Measurements from ENCODE around the gene YTHDF2. TPM values are rescaled to one million over a fixed set of nuclear protein-coding genes. Genes with fewer than 3 reads are reported as not detected.

The YTHDF2 gene
- total and polyA plus RNA-seq, 9 of the 15 experiments (the other 6 are each of a cell fraction or from before 2014, with no cell fraction given) = 41.0 to 111 (median 83.3) TPM

- TF ChIP-seq KLF6 (CRISPR knock-in tag; IDR thresholded peaks at IDR 0.05; ENCODE audit: borderline replicate concordance) (no peak), TEAD2 (tag; IDR thresholded peaks at IDR 0.05) (no peak), MED1 (CRISPR knock-in tag; IDR thresholded peaks at IDR 0.05; ENCODE audit: borderline replicate concordance) (no peak), RNF2 (IDR thresholded peaks at IDR 0.05) (no peak), NFYB (IDR thresholded peaks at IDR 0.05; ENCODE audit: extremely low read depth, insufficient read length) (no peak), ZBTB34 (CRISPR knock-in tag; IDR thresholded peaks at IDR 0.05) (no peak)
Measured at GRCh38 chr1:28773105-28773504, 36.4 kb downstream of the YTHDF2 start (continued).

GRCh38 chr1:28775121-28775942 lies 38.6 kb downstream of the YTHDF2 start:
- no TSS peak for BruUV-seq (replicated peaks)
- Histone ChIP-seq H3K9me3 (replicated peaks; ENCODE audit: control insufficient read depth, insufficient read depth, low read depth, low read length) (no peaks in the 10 kb centered on the region), H3K36me3 (ENCODE audit: control insufficient read depth, insufficient read depth, low read length) (peaks cover 38% of the 10 kb centered on the region; the same call in 2 of the 3 replicates), H3K79me2 (ENCODE audit: control insufficient read depth, insufficient read depth, low read length) (peaks cover 3% of the 10 kb centered on the region; the same call in 1 of the 3 replicates), H3K27ac (ENCODE audit: extremely low read depth, low read depth, low read length) (no peak overlapping the region), H3K9ac (ENCODE audit: insufficient read depth in 1 of 2, low read depth in 2 of 2, low read length in 2 of 2) (no peak overlapping the region; a peak in 1 of 4 replicates), H3K9me1 (ENCODE audit: control insufficient read depth, insufficient read depth, low read length) (no peaks in the 10 kb centered on the region), H3K4me2 (ENCODE audit: insufficient read depth, low read length) (no peak overlapping the region), H3K4me1 (replicated peaks in 1 of 2; ENCODE audit: control insufficient read depth in 2 of 2, insufficient read depth in 2 of 2, low read length in 2 of 2) (peaks cover 0 to 5% of the 10 kb centered on the region in 2 experiments; a peak in 2 of 5 replicates), H3K4me3 (no peak overlapping the region), H2AFZ (ENCODE audit: low read depth, low read length) (no peak overlapping the region), H3K27me3 (ENCODE audit: control insufficient read depth in 2 of 2, insufficient read depth in 2 of 2, low read length in 2 of 2) (no peaks in the 10 kb centered on the region), H4K20me1 (replicated peaks; ENCODE audit: control insufficient read depth, insufficient read depth, low read length) (no peaks in the 10 kb centered on the region)
- WGBS (ENCODE audit: insufficient coverage, low coverage, missing lambda C conversion rate) = 85% methylated on average over 31 of the region's 39 CpGs
- in situ Hi-C loops (cut with MboI) = no loop called here
- FAIRE-seq (no peak), ATAC-seq (peak; percentile 34; the same call in 1 of the 3 replicates), DNase-seq (ENCODE audit: extremely low read depth in 1 of 4, low spot score in 3 of 4) (peak in 2 of 4 experiments; percentile 24 to 42)
- CTCF ChIA-PET (ENCODE audit: low intra/inter-chr PET ratio) = interaction anchor here (0.5 kb wide), 1 partner anchor 366 kb away, joined by 3 read pairs; no protein-coding TSS in a partner anchor
- POLR2A ChIA-PET = interaction anchor here (0.5 to 4.6 kb wide), 19 partner anchors 9 to 1084 kb away, joined by 3 to 29 read pairs (median 3); partner anchors contain the start of genes RNU11 and TAF12
- intact Hi-C loops (cut with micrococcal nuclease) = no loop called here
- TF ChIP-seq ZNF584 (CRISPR knock-in tag; IDR thresholded peaks at IDR 0.05; ENCODE audit: low read depth) = no peak
- no peak for TF ChIP-seq MYNN (IDR thresholded peaks at IDR 0.05)
- no peak for TF ChIP-seq MYNN (CRISPR knock-in tag; IDR thresholded peaks at IDR 0.05)
- TF ChIP-seq PURB (CRISPR knock-in tag; IDR thresholded peaks at IDR 0.05; ENCODE audit: low read depth) = no peak
- no peak for TF ChIP-seq TRIM25 (IDR thresholded peaks at IDR 0.05; ENCODE audit: borderline replicate concordance)
- TF ChIP-seq NEUROD1 (IDR thresholded peaks at IDR 0.05; ENCODE audit: borderline replicate concordance, low read depth, low read length, partially characterized antibody) = no peak
- 0 out of 4 replicates have a peak, but pooled peaks of 1 of the 2 experiments have one; percentile 23 for TF ChIP-seq NRF1 (conservative IDR thresholded peaks at IDR 0.05 in 1 of 2, IDR thresholded peaks at IDR 0.05 in 1 of 2)
- no peak for TF ChIP-seq MEF2D (tag; conservative IDR thresholded peaks at IDR 0.05; ENCODE audit: low read depth)
- peak; percentile 35 for TF ChIP-seq RBM22 (IDR thresholded peaks at IDR 0.05; ENCODE audit: low read depth, low read length, poor library complexity, severe bottlenecking)
